Activated CD4-positive, alpha-beta T cell treated with anti-CD3 and anti-CD28 coated beads for 24 hours (primary cell): ENCODE results near the gene ARMC8.
"Not testable (repeated sequence)": the region's sequence is repeated elsewhere in the genome, so short reads cannot be mapped to it uniquely, and the experiment has no call there.

ENCODE experiments used
- DNase-seq, 2 donors: peaks; one replicate each; pipeline ENCODE4 v3.0.0-alpha.2; 2020; ENCODE audit warnings: low read depth in 2 of 2

ARMC8 gene

GRCh38 chr3:138187296-138188012 is at the start of gene ARMC8:
ARMC8 (plus strand) TSS chr3:138187301; CDS start chr3:138187555, 254 bp downstream.
- DNase-seq, result peak; percentile 1 to 19

GRCh38 chr3:138137861-138138260 is 49.2 kb upstream of the ARMC8 start:
- DNase-seq, result no peak

- no peak for DNase-seq
These were observed 47.4 kb upstream of the ARMC8 start for GRCh38 chr3:138139691-138140090.

- DNase-seq, result no peak
These were observed 46.2 kb upstream of the ARMC8 start for GRCh38 chr3:138140940-138141339.

- not testable (repeated sequence) for DNase-seq
These were observed 44.9 kb upstream of the ARMC8 start for GRCh38 chr3:138142181-138142580.

GRCh38 chr3:138148503-138148902 is 38.6 kb upstream of the ARMC8 start:
- no peak for DNase-seq

GRCh38 chr3:138154534-138154933 is 32.6 kb upstream of the ARMC8 start:
- no peak for DNase-seq

GRCh38 chr3:138157743-138158142 is 29.4 kb upstream of the ARMC8 start:
- DNase-seq, result no peak

- no peak for DNase-seq
These were observed 22.0 kb upstream of the ARMC8 start for GRCh38 chr3:138165061-138165460.

- DNase-seq, result no peak
These were observed 14.5 kb upstream of the ARMC8 start for GRCh38 chr3:138172625-138173024.

GRCh38 chr3:138173769-138174420 is 13.2 kb upstream of the ARMC8 start:
- no peak for DNase-seq

- peak; percentile 57 to 67 for DNase-seq
These were observed 12.5 kb upstream of the ARMC8 start, which contains the start of gene DBR1 for GRCh38 chr3:138174421-138175131. DBR1 (minus strand) TSS chr3:138174921; CDS start chr3:138174795, 126 bp downstream.

GRCh38 chr3:138180375-138181029 is 6.6 kb upstream of the ARMC8 start:
- no peak for DNase-seq

GRCh38 chr3:138184994-138185393 is 2.1 kb upstream of the ARMC8 start:
- no peak for DNase-seq

GRCh38 chr3:138186221-138186620 is 880 bp upstream of the ARMC8 start:
- no peak for DNase-seq

- peak; percentile 83 to 84 for DNase-seq
These were observed 252 bp upstream of the ARMC8 start for GRCh38 chr3:138186803-138187295.

- no peak for DNase-seq
These were observed 1.1 kb downstream of the ARMC8 start for GRCh38 chr3:138188013-138188730.

GRCh38 chr3:138195481-138195880 is 8.4 kb downstream of the ARMC8 start:
- no peak for DNase-seq

GRCh38 chr3:138196023-138196422 is 8.9 kb downstream of the ARMC8 start:
- DNase-seq, result no peak

GRCh38 chr3:138197058-138197457 is 10.0 kb downstream of the ARMC8 start:
- no peak for DNase-seq

- no peak for DNase-seq
These were observed 10.4 kb downstream of the ARMC8 start for GRCh38 chr3:138197524-138197923.
